OCI-M2 (cell line): Measurements from ENCODE around the gene POLN.

Experiments used
- DNase-seq: peaks from one replicate; lab custom pipeline; 2025; ENCODE audit not compliant: unreplicated experiment; lab: John Stamatoyannopoulos, UW

The POLN gene

DNA sequence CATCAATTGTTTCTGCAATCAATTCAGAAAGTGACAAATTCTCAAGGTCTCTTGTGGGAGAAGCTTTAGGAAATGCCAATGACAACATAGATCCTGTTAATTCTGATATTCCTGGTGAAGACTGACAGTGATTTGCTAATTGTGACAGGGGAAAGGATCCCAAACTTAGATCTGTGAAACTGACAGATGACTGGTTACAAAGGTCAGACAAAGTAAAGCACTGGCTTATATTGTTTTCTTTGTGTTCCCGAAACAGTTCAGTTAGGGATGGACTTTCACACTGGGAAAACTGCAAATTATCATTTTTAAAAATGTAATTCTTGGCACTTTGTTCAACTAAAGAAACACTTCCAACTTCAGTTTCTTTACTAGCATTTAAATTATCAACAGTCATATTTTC is 152.7 kb downstream of the POLN start:
- no peak for DNase-seq

DNA sequence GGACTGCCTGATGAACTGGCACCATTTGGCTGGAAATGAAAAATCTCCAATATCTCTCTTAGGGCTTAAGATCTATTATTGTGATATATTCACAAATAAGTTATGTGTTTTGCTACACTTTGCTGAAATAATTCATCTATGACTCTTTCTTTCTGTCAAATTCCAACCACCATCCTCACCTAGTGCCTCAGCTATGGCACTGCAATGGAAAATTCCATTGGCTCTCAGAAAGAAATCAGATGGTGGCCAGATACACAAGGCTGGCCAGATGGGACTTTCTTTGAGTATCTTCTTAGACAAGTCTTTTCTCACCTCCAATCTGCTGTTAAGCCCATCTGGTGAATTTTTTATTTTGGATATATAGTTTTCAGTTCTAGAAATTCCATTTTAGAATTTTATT is 154.8 kb downstream of the POLN start:
- DNase-seq = no peak

DNA sequence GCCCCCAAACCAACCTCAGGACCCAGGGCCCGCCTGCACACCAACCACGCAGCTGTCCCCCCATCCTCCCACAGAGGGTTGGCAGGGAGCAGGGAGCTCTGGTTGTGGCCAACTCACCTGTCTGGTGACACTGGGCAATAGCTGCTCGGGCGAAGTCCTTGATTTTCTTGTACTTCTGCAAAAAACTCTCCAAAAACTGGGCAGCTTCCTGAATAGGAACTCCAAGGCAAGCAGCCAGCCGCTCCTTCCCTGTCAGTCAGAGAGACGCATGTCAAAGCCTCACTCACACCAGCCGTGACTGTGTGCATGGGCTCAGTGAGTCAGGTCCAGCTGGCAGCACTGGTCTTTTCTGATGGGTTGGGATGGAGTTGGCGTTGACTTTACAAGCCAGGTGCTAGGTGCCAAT is 156.4 kb downstream of the POLN start:
- no peak for DNase-seq

DNA sequence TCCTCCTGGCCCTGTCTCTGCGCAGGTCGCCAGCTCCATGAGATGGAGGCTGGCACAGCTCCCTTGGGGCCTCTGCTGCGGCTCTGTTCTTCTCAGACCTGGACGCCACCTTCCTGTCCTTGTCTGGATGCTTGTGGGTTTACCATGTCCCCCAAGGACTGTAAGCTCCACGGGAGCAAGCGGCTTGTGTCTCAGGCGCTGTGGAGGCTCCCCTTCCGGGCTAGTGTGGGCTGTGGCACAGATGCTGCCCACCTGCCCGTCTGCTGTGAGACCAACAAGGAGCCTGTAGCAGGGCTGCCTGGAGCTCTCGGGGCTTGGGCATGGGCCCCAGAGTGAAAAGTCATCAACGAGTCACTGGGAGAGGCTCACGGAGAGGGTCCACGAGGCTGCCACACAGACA is 157.6 kb downstream of the POLN start:
- no peak for DNase-seq

DNA sequence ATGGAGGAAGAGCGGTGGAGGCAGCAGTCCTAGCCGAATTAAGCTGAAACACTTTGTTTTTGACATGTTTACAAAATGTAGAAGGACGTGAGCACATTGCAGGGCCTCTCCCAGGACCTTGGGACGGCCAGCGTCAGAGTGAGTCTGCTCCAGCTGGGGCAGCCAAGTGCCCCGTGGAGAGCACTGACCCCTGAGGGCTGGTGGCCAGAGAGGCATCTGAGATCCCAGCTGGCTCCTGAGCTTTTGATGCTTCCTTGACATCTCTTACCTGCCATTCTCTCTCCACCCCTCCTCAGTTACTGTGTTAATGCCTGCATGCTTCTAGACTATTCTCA is 158.1 kb downstream of the POLN start:
- no peak for DNase-seq

DNA sequence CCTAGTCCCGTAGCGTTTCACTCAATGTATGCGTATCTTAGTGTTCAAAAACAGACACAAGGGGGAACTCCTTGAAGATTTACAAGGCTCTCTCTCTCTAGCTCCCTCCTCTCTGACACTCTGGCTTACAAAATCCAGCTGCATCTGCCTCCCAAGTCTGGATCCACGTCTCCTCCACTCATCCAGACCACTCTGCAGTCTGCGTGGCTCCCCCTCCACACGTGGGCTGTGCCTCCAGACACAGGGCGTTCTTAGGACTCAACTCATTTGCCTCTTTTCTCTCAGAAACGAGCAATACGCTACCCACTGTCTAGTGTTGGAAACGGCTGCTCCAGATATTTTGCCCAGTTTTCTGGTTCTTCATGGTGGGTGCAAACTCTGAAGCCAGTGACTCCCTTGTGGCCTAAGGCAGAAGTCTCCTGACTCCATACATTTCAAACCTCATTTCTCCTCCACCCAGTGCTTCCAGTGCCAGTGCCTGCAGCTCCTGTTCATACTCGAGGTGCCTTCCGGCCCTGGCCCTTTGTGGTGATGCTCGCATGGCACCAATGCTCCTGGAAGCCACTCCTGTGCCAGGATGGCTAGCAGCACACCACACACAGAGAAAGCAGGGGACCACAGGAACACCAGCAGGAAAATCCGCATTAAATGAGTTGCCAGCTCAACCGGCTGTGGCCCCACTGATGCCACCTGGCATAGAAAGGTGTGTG is 158.7 kb downstream of the POLN start:
- DNase-seq = no peak

DNA sequence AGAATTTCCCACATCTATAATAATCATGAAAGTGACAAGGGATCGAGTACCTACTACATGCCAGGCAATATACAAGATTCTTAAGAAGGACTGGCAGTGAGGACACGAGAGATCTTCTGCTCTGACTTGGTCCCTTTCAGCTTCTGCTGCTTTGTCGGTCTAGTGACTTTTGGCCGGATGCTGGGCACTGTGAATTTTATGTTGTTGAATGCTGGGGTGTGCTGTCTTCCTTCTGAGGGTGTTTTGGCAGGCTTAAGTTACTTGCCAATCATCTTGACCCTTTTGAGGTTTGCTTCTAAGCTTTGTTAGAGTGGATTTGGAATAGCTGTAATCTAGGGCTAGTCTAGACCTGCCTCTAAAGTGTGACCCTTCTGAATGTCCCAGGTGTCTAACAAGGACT is 159.3 kb downstream of the POLN start:
- DNase-seq = no peak

DNA sequence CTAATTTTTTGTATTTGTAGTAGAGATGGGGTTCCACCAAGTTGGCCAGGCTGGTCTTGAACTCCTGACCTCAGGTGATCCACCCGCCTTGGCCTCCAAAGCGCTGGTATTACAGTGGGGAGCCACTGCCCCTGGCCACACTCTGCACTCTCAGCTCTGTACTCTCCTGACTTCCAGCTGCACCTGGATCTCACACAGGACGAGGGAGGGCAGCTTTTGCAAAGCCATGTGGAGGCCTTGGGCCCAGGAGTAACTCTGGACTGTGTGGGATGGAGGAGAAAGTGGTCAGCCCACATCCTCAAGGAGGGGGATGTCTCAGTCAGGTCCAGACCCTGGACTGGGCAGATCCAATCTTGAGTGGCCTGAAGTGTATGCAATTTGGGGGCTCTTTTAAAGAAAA is 159.8 kb downstream of the POLN start:
- DNase-seq = no peak

DNA sequence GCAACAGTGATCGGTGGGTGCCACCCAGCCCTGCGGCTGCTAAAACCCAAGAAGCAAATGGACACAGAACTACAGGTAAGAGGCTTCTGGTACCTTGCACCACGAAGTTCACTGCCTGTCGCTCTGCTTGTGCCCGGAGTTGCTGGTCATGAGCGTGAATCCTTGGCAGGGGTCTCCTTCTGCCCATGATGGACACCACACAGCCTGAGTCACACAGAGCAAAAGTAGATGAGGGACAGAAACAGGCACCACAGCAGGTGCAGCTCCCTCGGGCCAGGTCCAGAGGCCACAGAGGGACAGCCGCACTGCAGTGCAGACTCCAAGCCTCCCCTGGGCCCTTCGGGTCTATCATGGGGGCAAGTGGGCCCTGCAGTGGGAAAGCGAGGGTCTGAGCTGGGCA is 160.4 kb downstream of the POLN start:
- no peak for DNase-seq

DNA sequence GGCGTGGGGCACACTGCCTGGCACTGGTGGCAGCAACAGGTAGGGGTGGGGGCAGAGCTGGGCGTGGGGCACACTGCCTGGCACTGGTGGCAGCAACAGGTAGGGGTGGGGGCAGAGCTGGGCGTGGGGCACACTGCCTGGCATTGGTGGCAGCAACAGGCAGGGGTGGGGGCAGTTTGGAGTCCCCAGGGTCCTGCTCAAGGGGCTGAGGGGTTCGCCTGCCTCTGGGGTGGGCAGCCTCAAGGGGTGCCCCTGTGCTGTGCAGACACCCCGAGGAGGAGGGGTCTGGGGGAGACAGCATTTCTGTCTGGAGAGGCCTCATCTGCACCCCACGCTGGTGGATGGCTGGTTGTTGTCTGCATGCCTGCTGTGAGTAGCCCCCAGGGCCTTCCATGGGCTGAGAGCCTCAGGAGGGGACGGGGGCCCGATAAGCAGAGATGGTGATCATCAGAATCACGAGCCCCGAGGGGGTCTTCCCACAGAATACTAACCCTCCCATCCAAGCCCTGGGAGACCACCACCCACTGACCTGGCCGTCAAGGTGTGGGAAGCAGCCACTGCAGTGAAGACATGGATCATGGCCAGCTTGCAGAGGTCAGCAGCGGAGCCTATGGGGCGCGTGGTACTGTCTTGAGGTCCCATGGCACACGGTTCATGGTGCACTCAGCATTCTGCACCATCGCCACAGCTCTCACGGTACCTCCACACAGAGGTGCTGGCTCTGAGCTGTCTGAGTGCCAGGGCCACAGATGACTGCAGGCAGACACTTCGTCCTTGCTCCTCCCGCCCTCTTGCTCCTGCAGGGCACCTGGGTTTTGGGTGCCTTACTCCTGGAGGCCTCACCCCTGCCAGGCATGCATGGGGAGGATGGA is 161.3 kb downstream of the POLN start:
- no peak for DNase-seq

DNA sequence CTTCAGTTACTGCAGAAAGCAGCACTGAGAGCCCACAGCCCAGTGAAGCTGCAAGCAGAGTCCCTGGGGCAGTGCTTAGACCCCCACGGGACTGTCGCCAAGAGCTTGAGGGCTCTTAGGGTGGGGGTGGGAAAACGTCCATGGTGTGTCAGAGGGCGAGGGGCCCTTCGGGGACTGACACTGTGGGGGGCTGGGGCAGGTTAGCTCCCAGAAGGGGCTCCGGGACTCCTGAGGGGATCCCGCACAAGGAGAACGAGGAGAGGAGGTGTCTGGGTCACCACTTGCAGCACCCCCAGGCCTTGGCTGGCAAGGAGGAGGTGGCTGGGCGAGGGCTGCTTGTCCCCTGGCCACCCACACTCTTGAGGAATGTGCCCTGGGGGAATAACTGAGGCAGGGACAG is 162.0 kb downstream of the POLN start:
- no peak for DNase-seq

DNA sequence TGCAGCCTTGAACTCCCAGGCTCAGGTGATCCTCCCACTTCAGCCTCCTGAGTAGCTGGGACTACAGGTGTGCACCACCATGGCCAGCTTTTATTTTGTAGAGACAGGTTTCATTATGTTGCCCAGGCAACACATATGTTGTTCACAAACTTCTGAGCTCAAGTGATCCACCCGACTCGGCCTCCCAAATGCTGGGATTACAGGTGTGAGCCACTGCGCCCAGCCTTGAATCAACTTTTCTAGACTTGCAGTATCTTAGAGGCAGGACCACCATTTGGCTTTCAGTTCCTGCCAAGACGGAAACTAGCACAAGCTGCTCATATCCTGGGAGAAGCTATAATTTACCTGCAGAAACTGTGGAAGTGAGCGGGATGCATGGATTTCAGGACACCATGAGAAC is 162.9 kb downstream of the POLN start:
- no peak for DNase-seq

DNA sequence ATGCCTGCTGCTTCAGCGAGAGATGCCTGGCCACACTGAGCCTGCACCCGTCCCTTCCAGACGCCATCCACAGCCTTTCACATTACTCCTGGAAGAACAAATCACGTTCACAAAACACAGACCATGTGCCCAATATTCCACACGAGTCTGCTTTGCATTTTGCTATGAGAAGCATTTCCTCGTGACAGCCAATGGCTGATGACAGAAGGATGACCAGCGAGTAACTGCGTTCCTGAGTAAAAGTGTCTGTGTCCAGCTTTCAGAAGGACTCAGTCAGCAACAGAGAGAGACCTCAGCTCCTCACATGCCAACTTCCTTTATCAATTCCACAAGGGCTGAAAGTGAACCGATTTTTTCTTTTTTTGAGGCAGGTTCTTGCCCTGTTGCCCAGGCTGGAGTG is 163.3 kb downstream of the POLN start:
- no peak for DNase-seq

DNA sequence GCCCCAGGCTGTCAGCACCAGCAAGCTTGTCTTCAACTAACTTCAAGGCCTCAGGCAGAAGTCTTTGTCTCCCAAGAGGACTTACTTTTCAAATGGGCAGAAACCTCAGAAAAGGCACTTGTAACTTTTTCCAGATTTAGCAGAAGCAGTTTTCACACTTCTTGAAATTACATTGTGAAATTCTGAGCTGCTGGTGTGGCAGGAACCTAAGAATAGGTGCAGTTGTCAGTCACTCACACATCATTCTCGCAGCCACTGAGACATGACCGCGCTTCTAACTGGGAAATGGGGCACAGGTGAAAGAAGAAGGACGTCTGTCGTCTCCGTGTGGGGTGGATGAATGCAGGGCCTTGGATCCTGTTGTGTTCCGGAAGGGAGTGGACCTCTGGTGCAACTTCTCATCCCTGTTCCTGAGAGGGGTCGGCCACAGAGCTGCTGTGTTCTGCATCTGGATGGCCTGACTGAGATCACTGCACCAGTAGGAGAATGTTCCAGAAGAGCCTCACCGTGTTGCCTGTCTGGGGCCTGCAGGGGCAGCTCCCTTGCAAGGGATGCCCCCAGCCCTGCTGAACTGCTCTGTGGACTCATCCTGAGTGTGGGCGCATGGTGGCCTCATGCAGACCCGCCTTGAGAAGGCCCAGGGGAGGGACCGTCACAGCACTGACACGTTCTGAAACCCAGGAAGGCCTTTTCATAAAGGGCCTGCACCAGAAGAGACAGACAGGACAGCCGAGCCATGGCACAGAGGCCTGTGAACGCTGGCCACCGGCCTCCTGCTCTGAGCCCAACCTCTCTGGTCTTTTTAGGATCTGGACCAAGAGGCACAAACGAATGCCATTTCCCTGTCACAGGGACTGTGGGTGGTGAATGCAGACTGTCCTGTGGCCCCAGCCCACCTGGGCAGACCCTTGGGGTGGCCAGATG is 164.1 kb downstream of the POLN start:
- DNase-seq = no peak

DNA sequence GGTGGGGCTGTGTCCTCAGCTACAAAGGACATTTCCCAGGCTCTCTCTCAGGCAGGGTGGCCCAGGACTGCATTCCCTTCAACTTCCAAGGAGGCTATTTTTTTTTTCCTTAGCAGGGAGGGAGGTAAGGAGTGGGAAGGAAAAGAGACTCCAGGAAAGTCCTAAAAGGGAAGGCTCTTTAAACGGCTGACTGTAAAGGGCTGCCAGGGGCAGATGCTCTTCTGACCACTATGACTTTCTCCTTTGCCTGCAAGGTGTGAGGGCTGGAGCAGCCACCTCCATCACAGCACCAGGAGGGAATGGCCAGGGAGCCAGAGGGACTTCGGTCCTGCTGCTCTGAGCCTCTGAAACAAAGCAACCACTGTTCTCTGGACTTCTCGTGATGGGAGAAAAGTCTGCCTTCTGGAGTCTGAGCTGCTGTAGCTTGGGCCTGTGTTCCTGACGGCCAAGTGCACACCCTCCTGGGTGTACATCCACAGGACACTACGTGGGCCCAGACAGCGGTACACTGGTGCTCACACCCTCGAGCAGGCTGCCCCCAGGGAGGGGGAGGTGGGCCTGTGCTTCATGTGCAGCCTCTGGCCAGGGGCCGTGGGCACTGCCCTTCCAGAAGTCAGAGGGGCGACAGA is 164.9 kb downstream of the POLN start:
- no peak for DNase-seq

DNA sequence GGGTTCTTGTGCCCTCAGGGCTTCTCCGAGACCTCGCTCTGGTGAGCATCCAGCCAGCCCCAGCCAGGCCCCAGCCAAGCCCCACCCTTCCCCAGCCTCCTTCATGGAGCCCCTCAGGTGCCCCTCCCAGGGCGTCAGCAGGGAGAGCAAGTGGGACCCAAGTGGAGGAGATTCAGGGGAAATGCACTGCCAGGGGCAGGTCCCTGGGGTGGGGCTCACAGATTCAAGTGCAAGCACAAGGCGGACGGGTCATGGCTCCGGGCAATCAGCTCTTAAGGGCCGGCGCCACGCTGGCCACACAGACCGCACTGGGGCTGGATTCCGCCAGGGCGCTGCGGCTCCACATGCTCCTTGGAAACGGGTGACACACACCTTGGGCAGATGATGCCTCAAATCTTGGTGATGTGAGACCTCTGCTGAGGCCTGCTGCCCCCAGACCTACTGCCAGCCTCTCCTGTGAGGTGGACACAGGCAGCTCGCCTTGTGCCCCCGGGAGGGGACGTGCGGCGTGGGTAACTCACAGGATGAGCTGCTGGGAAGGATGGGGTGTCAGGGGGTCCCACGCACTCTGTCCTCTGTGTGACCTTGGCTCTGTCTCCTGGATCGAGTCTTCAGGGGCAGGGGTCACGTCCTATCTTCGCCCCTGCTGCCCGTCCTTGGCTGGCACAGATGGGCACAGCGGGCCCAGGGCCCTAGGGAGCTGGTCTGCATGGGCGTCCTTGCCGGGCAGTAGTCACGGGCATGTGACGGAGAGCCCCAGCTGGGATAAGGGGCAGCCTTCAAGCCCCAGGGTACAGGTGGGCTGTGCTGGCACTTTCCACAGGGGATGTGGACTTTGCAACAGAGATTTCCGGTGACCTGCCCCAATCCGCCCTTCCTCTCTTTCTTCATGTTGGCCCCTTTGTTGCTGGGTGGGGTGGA is 165.7 kb downstream of the POLN start:
- DNase-seq = no peak

DNA sequence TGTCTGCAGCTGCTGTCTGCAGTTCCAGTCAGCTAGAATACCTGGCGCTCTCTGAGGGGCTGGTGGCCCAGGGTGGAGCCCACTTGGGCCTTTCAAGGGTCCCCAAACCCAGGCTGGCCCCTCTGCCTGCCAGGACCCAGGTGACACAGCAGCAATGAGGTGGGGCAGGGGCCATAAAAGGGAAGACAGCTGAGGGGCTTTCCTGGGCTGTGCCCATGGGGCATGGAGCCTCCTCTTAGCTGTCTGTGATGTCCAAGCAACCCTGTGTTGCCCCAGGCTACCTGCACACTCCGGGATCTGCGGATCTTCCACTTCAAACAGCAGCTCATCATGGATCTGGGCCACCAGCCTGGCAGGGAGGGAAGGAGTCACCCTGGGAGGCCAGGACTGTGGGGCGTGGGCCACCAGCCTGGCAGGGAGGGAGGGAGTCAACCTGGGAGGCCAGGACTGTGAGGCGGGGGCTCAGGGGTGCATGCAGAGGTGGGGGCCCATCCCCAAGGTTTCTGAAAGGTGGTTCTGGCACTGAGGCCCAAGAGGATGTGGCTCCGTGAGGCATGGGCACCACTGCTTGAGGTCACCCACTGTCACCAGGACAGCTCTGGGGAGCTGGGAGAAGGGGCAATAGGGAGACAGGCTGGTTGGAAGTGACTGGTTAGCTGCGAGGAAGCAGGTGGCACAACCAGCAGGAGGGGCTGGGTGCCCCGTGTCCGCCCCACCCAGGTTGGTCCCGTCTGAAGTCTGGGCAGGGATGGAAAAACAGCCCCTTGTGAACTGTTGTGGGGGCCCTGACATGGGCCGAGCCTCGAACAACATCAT is 166.5 kb downstream of the POLN start:
- DNase-seq = no peak

DNA sequence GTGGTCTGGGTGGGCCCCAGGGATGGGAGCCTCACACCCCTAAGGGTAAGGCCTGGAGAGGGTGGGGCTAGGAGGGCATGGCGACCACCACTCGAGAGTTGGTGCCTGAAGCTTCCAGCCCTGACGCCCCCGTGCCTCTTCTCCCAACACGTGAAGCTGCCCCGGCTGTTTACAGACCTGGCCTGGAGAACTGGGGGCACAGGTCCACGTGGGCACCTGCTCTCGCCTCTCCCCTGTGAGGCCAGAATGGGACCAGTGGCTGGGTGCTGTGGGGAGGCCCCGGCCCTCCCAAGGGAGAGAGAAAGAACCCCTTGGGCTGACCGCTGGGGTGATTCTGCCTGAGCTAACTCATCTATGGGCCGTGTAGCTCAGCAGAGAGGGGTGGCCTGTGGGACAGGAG is 167.3 kb downstream of the POLN start:
- DNase-seq = no peak

DNA sequence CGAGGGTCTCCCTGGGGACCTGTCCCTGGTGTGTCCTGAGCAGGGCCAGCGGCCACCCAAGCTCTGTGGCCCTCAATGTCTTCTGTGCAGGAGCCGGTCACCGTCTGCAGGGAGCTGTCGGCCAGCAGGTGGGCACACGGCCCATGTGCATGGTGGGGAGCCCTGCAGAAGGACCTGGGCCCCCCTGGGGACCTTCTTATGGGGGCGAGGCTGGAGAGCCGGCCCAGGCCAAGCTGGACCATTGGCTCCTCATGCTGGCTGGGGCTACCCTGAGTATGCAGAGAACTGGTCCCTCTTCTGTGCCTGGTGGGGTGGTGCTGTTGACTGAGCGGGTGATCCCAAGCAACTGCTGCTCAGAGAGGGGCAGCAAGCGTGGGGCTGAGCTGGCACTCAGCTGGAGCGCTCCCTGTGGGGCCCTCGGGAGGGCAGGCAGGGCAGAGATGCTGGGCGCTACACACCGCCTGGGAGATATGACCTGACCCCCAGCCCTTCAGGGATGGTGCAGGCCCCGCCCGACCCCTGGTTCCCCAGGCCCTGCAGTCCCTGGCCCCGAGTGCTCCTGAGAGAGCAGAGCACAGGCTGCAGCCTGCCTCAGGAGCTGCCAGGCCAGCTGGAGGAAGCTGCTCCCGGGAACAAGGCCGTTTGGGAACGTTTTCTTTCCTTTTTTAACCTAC is 168.0 kb downstream of the POLN start:
- DNase-seq = no peak
